WTC11 (cell line): ENCODE results near the gene PDE11A. TPM values are rescaled to one million over a fixed set of nuclear protein-coding genes. Genes with fewer than 3 reads are reported as not detected.

Experiments used
- ATAC-seq: fragments of 200-7000 bp; cut with Tn5 transposase; 2 replicates; pipeline ENCODE4 v1.10.0; 2021; ENCODE audit warnings: mild to moderate bottlenecking, moderate library complexity
- CTCF ChIA-PET: fragments of 300-600 bp; sonication (Branson Sonifier 250); formaldehyde crosslinking; loops from one replicate; lab custom pipeline; 2021; ENCODE audit warnings: antibody characterized with exemption; lab: Charles Lee
- POLR2A ChIA-PET: fragments of 350-600 bp; sonication (Branson Sonifier 250); formaldehyde crosslinking; loops from one replicate; lab custom pipeline; 2021; ENCODE audit warnings: antibody characterized with exemption; lab: Charles Lee
- DNase-seq: peaks from one replicate; pipeline ENCODE4 v3.0.0; 2021; ENCODE audit warnings: low spot score
- H3K27ac Mint-ChIP-seq: 2 replicates; pipeline ENCODE4 v1.8.0; 2021; ENCODE audit warnings: mixed read lengths
- H3K27me3 Mint-ChIP-seq: 2 replicates; pipeline ENCODE4 v1.8.0; 2021; ENCODE audit warnings: low read depth, mild to moderate bottlenecking, moderate library complexity, mixed read lengths
- H3K36me3 Mint-ChIP-seq: 2 replicates; pipeline ENCODE4 v1.8.0; 2021; ENCODE audit warnings: mixed read lengths
- H3K4me1 Mint-ChIP-seq: 2 replicates; pipeline ENCODE4 v1.8.0; 2022; ENCODE audit warnings: mixed read lengths
- H3K4me3 Mint-ChIP-seq: 2 replicates; pipeline ENCODE4 v1.8.0; 2021; ENCODE audit warnings: mild to moderate bottlenecking, moderate library complexity, mixed read lengths
- H3K9me3 Mint-ChIP-seq: 2 replicates; pipeline ENCODE4 v1.8.0; 2021; ENCODE audit warnings: mixed read lengths
- ATF1 ChIP-seq: sonication (generic); formaldehyde crosslinking; IDR thresholded peaks from 2 replicates; pipeline ENCODE4 v1.8.1; 2023; ENCODE audit warnings: mild to moderate bottlenecking, moderate library complexity, missing genetic modification reagents
- CREM ChIP-seq: sonication (generic); formaldehyde crosslinking; IDR thresholded peaks from 2 replicates; pipeline ENCODE4 v1.8.1; 2022; ENCODE audit warnings: mild to moderate bottlenecking, missing genetic modification reagents, moderate library complexity
- FOXK1 ChIP-seq: sonication (generic); formaldehyde crosslinking; IDR thresholded peaks from 2 replicates; pipeline ENCODE4 v1.8.0; 2022; ENCODE audit warnings: mild to moderate bottlenecking, moderate library complexity, missing genetic modification reagents
- NFATC4 ChIP-seq: fragments of 250-450 bp; sonication (Bioruptor Pico); IDR thresholded peaks from 2 replicates; pipeline ENCODE4 v1.9.0; 2021; ENCODE audit warnings: mild to moderate bottlenecking
- OVOL2 ChIP-seq: fragments of 250-450 bp; sonication (Bioruptor Pico); IDR thresholded peaks from 2 replicates; pipeline ENCODE4 v1.9.0; 2021; ENCODE audit warnings: mild to moderate bottlenecking, borderline replicate concordance
- SOX15 ChIP-seq: fragments of 250-450 bp; sonication (Bioruptor Pico); IDR thresholded peaks from 2 replicates; pipeline ENCODE4 v1.9.0; 2021; ENCODE audit warnings: mild to moderate bottlenecking
- SP1 ChIP-seq: sonication (generic); formaldehyde crosslinking; conservative IDR thresholded peaks from 2 replicates; pipeline ENCODE4 v1.8.1; 2022; ENCODE audit warnings: missing genetic modification reagents
- TEAD4 ChIP-seq: sonication (generic); formaldehyde crosslinking; IDR thresholded peaks from 2 replicates; pipeline ENCODE4 v1.8.0; 2022; ENCODE audit warnings: mild to moderate bottlenecking, missing genetic modification reagents
- total RNA-seq: library from RNA; stranded (reverse); gene quantifications from 3 replicates; pipeline ENCODE4 v1.2.3, GENCODE V29; 2021
- TF ChIP-seq, protein P1 (sequence below): sonication (generic); formaldehyde crosslinking; IDR thresholded peaks from 2 replicates; pipeline ENCODE4 v1.8.0; 2022; ENCODE audit warnings: mild to moderate bottlenecking, missing genetic modification reagents
- TF ChIP-seq, protein P2 (sequence below): fragments of 250-450 bp; sonication (Bioruptor Pico); conservative IDR thresholded peaks from 2 replicates; pipeline ENCODE4 v1.9.0; 2021; ENCODE audit warnings: mild to moderate bottlenecking
- TF ChIP-seq, protein P3 (sequence below): sonication (generic); formaldehyde crosslinking; IDR thresholded peaks from 2 replicates; pipeline ENCODE4 v1.8.1; 2023; ENCODE audit warnings: mild to moderate bottlenecking, missing genetic modification reagents, moderate library complexity
- TF ChIP-seq, protein P4 (sequence below): sonication (generic); formaldehyde crosslinking; IDR thresholded peaks from 2 replicates; pipeline ENCODE4 v1.8.1; 2023; ENCODE audit warnings: mild to moderate bottlenecking, moderate library complexity, missing genetic modification reagents
- TF ChIP-seq, protein P5 (sequence below): sonication (generic); formaldehyde crosslinking; IDR thresholded peaks from 2 replicates; pipeline ENCODE4 v1.8.1; 2023; ENCODE audit warnings: mild to moderate bottlenecking, missing genetic modification reagents
- TF ChIP-seq, protein P6 (sequence below): fragments of 250-450 bp; sonication (Bioruptor Pico); IDR thresholded peaks from 2 replicates; pipeline ENCODE4 v2.1.2; 2022; ENCODE audit warnings: mild to moderate bottlenecking, moderate library complexity
- TF ChIP-seq, protein P7 (sequence below): sonication (generic); formaldehyde crosslinking; IDR thresholded peaks from 2 replicates; pipeline ENCODE4 v1.8.1; 2022; ENCODE audit warnings: missing genetic modification reagents, borderline replicate concordance

The PDE11A gene
- total RNA-seq, 1 experiment from 2014 or later, result 0.13 TPM

DNA sequence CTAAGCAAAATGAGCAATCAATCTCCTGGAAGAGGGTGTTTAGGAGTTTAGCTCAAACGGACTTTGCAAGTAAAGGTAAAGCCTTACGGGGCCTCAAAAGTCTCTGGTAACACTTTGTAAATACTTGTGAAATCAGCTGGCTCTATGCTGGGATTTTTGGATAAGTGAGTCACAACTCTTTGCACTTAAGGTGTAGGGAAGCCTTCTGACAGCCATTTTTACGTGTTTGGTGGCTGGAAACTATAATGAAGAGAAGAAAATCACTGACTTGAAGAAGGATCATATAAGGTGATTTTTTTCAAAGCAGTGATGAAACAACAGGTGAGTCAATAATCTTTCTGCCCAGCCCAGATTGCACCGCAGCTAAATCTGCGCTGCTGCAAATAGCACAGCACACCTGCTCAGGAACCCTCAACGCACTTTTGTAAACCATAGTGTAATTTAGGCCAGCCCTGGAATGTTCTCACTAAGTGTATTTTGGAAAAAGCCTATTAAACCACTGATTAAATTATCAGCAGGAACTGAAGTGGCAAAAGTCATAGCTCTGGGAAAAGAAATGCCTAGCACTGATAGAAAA is 461.2 kb downstream of the PDE11A start:
- TF ChIP-seq OVOL2, result no peak
- TF ChIP-seq NFATC4 (CRISPR knock-in tag), result no peak
- TF ChIP-seq CREM, result no peak
- no peak for TF ChIP-seq ATF1 (CRISPR knock-in tag)
- TF ChIP-seq, protein P1, sequence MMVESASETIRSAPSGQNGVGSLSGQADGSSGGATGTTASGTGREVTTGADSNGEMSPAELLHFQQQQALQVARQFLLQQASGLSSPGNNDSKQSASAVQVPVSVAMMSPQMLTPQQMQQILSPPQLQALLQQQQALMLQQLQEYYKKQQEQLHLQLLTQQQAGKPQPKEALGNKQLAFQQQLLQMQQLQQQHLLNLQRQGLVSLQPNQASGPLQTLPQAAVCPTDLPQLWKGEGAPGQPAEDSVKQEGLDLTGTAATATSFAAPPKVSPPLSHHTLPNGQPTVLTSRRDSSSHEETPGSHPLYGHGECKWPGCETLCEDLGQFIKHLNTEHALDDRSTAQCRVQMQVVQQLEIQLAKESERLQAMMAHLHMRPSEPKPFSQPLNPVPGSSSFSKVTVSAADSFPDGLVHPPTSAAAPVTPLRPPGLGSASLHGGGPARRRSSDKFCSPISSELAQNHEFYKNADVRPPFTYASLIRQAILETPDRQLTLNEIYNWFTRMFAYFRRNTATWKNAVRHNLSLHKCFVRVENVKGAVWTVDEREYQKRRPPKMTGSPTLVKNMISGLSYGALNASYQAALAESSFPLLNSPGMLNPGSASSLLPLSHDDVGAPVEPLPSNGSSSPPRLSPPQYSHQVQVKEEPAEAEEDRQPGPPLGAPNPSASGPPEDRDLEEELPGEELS (CRISPR knock-in tag), result no peak
- TF ChIP-seq, protein P2, sequence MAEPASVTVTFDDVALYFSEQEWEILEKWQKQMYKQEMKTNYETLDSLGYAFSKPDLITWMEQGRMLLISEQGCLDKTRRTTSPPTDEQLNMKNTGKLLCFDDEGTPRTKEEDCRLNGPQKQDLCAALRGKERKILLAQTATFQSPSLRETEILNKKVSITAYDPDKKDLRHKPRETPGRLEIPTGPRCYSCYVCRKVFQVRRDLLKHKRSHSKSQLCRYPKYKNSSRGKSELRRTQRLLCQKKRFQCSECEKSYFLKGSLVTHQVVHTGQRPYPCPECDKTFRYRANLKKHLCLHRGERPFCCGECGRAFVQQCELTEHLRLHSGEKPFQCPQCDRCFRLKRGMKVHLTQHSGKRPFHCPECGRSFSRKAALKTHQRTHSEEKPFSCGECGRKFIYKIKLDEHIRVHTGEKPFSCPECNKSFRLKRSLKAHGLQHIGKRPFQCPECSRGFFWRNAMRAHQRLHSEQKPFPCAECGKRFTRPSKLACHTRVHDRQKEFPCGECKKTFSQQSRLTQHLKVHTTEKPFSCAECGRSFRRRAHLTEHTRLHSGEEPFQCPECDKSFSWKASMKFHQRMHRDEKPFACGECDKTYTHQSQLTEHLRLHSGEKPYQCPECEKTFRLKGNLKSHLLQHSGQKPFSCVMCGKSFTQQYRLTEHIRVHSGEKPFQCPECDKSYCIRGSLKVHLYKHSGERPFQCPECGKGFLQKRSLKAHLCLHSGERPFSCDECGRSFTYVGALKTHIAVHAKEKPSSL (CRISPR knock-in tag), result no peak
- no peak for TF ChIP-seq FOXK1 (CRISPR knock-in tag)
- TF ChIP-seq SP1 (CRISPR knock-in tag), result no peak
- no peak for TF ChIP-seq TEAD4 (CRISPR knock-in tag)
- TF ChIP-seq SOX15, result no peak
- TF ChIP-seq, protein P3, sequence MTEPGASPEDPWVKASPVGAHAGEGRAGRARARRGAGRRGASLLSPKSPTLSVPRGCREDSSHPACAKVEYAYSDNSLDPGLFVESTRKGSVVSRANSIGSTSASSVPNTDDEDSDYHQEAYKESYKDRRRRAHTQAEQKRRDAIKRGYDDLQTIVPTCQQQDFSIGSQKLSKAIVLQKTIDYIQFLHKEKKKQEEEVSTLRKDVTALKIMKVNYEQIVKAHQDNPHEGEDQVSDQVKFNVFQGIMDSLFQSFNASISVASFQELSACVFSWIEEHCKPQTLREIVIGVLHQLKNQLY (CRISPR knock-in tag), result no peak
- TF ChIP-seq, protein P4, sequence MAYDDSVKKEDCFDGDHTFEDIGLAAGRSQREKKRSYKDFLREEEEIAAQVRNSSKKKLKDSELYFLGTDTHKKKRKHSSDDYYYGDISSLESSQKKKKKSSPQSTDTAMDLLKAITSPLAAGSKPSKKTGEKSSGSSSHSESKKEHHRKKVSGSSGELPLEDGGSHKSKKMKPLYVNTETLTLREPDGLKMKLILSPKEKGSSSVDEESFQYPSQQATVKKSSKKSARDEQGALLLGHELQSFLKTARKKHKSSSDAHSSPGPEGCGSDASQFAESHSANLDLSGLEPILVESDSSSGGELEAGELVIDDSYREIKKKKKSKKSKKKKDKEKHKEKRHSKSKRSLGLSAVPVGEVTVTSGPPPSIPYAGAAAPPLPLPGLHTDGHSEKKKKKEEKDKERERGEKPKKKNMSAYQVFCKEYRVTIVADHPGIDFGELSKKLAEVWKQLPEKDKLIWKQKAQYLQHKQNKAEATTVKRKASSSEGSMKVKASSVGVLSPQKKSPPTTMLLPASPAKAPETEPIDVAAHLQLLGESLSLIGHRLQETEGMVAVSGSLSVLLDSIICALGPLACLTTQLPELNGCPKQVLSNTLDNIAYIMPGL (CRISPR knock-in tag), result no peak
- TF ChIP-seq, protein P5, sequence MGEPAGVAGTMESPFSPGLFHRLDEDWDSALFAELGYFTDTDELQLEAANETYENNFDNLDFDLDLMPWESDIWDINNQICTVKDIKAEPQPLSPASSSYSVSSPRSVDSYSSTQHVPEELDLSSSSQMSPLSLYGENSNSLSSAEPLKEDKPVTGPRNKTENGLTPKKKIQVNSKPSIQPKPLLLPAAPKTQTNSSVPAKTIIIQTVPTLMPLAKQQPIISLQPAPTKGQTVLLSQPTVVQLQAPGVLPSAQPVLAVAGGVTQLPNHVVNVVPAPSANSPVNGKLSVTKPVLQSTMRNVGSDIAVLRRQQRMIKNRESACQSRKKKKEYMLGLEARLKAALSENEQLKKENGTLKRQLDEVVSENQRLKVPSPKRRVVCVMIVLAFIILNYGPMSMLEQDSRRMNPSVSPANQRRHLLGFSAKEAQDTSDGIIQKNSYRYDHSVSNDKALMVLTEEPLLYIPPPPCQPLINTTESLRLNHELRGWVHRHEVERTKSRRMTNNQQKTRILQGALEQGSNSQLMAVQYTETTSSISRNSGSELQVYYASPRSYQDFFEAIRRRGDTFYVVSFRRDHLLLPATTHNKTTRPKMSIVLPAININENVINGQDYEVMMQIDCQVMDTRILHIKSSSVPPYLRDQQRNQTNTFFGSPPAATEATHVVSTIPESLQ (CRISPR knock-in tag), result no peak
- Mint-ChIP-seq H3K4me3 (no peak overlapping the region), H3K27ac (no peak overlapping the region), H3K36me3 (no peaks in the 10 kb centered on the region), H3K4me1 (peaks cover 19% of the 10 kb centered on the region), H3K9me3 (peaks cover 5% of the 10 kb centered on the region), H3K27me3 (no peaks in the 10 kb centered on the region; the same call in 1 of the 2 replicates)
- DNase-seq, result no peak
- ATAC-seq, result no peak
- CTCF ChIA-PET, result no interaction called here
- POLR2A ChIA-PET, result no interaction called here

DNA sequence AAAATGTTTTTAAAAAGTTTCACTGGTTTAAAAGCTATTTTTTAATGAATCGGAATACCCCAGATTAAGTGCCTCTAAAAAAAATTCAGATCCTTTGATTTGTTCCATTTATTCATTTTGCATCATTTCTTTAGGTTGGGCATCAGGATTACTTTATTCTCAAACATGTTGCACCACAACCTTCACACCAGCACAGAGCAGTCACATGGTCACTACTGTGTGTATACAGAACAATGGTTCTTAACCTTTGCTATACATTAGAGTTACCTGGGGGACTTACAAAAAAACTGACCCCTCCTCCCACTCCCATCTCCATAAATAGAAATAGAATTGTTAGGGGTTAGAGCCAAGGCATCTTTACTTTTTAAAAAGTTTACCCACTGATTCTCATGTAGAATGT is 461.8 kb downstream of the PDE11A start:
- ATAC-seq (no peak), DNase-seq (no peak)
- H3K4me1 Mint-ChIP-seq, result peaks cover 19% of the 10 kb centered on the region
- POLR2A ChIA-PET, result no interaction called here
- peaks cover 5% of the 10 kb centered on the region for H3K9me3 Mint-ChIP-seq
- no peaks in the 10 kb centered on the region for H3K27me3 Mint-ChIP-seq
- TF ChIP-seq, protein P6, sequence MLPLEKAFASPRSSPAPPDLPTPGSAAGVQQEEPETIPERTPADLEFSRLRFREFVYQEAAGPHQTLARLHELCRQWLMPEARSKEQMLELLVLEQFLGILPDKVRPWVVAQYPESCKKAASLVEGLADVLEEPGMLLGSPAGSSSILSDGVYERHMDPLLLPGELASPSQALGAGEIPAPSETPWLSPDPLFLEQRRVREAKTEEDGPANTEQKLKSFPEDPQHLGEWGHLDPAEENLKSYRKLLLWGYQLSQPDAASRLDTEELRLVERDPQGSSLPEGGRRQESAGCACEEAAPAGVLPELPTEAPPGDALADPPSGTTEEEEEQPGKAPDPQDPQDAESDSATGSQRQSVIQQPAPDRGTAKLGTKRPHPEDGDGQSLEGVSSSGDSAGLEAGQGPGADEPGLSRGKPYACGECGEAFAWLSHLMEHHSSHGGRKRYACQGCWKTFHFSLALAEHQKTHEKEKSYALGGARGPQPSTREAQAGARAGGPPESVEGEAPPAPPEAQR (CRISPR knock-in tag), result no peak
- TF ChIP-seq, protein P7, sequence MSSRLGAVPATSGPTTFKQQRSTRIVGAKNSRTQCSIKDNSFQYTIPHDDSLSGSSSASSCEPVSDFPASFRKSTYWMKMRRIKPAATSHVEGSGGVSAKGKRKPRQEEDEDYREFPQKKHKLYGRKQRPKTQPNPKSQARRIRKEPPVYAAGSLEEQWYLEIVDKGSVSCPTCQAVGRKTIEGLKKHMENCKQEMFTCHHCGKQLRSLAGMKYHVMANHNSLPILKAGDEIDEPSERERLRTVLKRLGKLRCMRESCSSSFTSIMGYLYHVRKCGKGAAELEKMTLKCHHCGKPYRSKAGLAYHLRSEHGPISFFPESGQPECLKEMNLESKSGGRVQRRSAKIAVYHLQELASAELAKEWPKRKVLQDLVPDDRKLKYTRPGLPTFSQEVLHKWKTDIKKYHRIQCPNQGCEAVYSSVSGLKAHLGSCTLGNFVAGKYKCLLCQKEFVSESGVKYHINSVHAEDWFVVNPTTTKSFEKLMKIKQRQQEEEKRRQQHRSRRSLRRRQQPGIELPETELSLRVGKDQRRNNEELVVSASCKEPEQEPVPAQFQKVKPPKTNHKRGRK (CRISPR knock-in tag), result no peak
- no peaks in the 10 kb centered on the region for H3K36me3 Mint-ChIP-seq
- H3K27ac Mint-ChIP-seq, result no peak overlapping the region
- CTCF ChIA-PET, result no interaction called here
- H3K4me3 Mint-ChIP-seq, result no peak overlapping the region
